Tibial nerve (tissue), 4 donors: ENCODE data around the gene UBE2D3. TPM values are rescaled to one million over a fixed set of nuclear protein-coding genes. Genes with fewer than 3 reads are reported as not detected.

Experiments used
- DNase-seq, 2 donors: peaks; one replicate each; pipeline ENCODE4 v3.0.0-alpha.2; 2019; ENCODE audit warnings: low spot score in 2 of 2
- H3K27ac ChIP-seq, 4 donors: fragments of 200-600 bp; sonication (generic) in 3 of 4; one replicate each; pipeline ENCODE4 v1.5.1; 2017 to 2019; ENCODE audit warnings: mild to moderate bottlenecking in 1 of 4
- H3K27me3 ChIP-seq, 2 donors: fragments of 200-600 bp; sonication (generic) in 1 of 2; one replicate each; pipeline versions ENCODE4 v1.5.1 to v1.6.0; 2017 to 2019
- H3K36me3 ChIP-seq, 3 donors: fragments of 200-600 bp; sonication (generic); one replicate each; pipeline ENCODE4 v1.5.1; 2018 to 2019
- H3K4me1 ChIP-seq, 4 donors: fragments of 200-600 bp; sonication (generic) in 3 of 4; one replicate each; pipeline ENCODE4 v1.5.1; 2017 to 2019
- H3K4me3 ChIP-seq, 4 donors: fragments of 200-600 bp; sonication (generic) in 3 of 4; one replicate each; pipeline ENCODE4 v1.5.1; 2017 to 2019; ENCODE audit warnings: mild to moderate bottlenecking in 1 of 4, moderate library complexity in 1 of 4
- H3K9me3 ChIP-seq, 4 donors: fragments of 200-600 bp; sonication (generic) in 3 of 4; one replicate each; pipeline ENCODE4 v1.5.1; 2017 to 2019
- CTCF ChIP-seq, 5 experiments: fragments of 200-600 bp in 3 of 5; fragments of 450-650 bp in 2 of 5; sonication (generic) in 3 of 5; IDR thresholded peaks; one replicate each; pipeline ENCODE4 v1.5.1; 2016 to 2019; ENCODE audit warnings: antibody characterized with exemption in 5 of 5, mild to moderate bottlenecking in 3 of 5, moderate library complexity in 2 of 5
- EP300 ChIP-seq, 2 donors: sonication (generic); formaldehyde crosslinking; IDR thresholded peaks; one replicate each; pipeline ENCODE4 v1.6.1; 2017; ENCODE audit warnings: antibody characterized with exemption in 2 of 2, mild to moderate bottlenecking in 1 of 2
- POLR2A ChIP-seq, 2 donors: fragments of 450-650 bp; IDR thresholded peaks; one replicate each; pipeline ENCODE4 v1.6.1; 2017; ENCODE audit warnings: antibody characterized with exemption in 2 of 2, mild to moderate bottlenecking in 2 of 2, moderate library complexity in 2 of 2
- WGBS, 2 donors: methylation state at CpG; one replicate each; pipeline ENCODE4 v1.1.5; 2018; 5-methylcytosine and 5-hydroxymethylcytosine counted together
- total RNA-seq, 4 donors: library from RNA; depleted of rRNA; stranded (reverse); fragments of >200 nt; gene quantifications; one replicate each; pipeline ENCODE4 v1.1.0, GENCODE V29; 2016

The UBE2D3 gene
- 100 to 1,000 TPM; 305 to 409 (median 347) TPM for total RNA-seq

DNA sequence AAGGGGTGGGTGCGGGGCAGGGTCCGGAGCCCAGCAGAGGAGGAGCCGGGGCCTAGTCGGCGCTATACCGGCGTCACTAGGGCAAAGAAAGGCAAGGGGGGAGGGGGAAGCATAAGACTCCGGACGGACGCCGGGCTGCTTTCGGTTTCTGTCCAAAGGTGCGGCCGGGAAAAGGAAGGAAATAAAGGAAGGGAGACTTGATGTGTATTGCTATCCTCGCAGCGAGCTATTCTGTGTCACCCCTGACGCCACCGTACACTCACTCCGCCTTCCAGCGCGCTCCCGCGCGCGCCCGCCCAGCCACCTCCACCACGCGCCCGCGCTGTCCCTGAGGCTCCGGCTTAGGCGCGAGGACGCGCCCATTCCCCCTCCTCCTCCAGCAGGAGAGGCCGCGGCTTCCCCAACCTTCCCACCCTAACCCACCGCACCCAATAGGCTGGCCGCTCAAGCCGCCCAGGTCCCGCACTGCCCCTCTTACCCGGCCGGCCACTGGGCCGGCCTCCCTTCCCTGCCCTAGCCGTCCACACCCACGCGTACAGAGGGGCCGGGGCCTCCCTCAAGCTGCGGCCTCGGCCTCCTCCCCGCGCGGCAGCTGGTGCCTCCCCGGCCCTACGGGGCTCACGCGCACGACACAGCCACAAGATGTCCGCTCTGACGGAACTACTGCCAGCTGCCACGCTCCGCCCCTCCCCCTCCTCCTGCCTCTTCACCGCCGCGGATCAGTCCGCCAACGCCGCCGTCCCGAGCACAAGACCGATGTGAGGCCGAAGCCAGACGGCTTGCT is at the start of gene UBE2D3:
TSS of gene UBE2D3 (minus strand) at position 662 of the 784 bp plus-strand sequence. CDS start 1,043 bp downstream, outside the sequence.
- H3K4me1 ChIP-seq: peaks cover 0 to 36% (median 16%) of the 10 kb centered on the region in 4 donors
- peak within 1 kb of the TSS; percentile 68 to 98 (median 79) for H3K4me3 ChIP-seq
- 1% methylated on average over 38 to 71 of the region's 73 CpGs for WGBS, 2 donors
- TF ChIP-seq CTCF (IDR thresholded peaks at IDR 0.05) (peak in 2 of 5 experiments; percentile 34 to 47), POLR2A (IDR thresholded peaks at IDR 0.05) (peak; percentile 62 to 84), EP300 (IDR thresholded peaks at IDR 0.05) (peak; percentile 15 to 90)
- DNase-seq: peak; percentile 92 to 93
- H3K36me3 ChIP-seq: no peaks in the 10 kb centered on the region
- peak within 1 kb of the TSS; percentile 99 to 100 (median 100) for H3K27ac ChIP-seq
- H3K9me3 ChIP-seq: no peaks in the 10 kb centered on the region
- no peaks in the 10 kb centered on the region for H3K27me3 ChIP-seq

GRCh38 chr4:102871772-102872171 is 44.4 kb upstream of the UBE2D3 start:
- TF ChIP-seq CTCF (IDR thresholded peaks at IDR 0.05): no peak
- TF ChIP-seq EP300 (IDR thresholded peaks at IDR 0.05): no peak
- no peak for DNase-seq
- no peaks in the 10 kb centered on the region for H3K9me3 ChIP-seq
- peaks cover 0 to 21% (median 0%) of the 10 kb centered on the region in 3 donors for H3K36me3 ChIP-seq
- H3K27me3 ChIP-seq: no peaks in the 10 kb centered on the region
- H3K4me3 ChIP-seq: no peak overlapping the region
- H3K4me1 ChIP-seq: peaks cover 0 to 30% (median 13%) of the 10 kb centered on the region in 4 donors
- no peak overlapping the region for H3K27ac ChIP-seq
- WGBS, 2 donors: 82 to 83% methylated on average over 2 of the region's 2 CpGs

- peak in 1 of 2 donors; percentile 15 for DNase-seq
- Histone ChIP-seq H3K9me3 (no peaks in the 10 kb centered on the region), H3K27ac (peak overlapping the region; percentile 96 to 99 (median 98)), H3K36me3 (peaks cover 0 to 4% (median 0%) of the 10 kb centered on the region in 3 donors), H3K4me1 (peaks cover 0 to 30% (median 13%) of the 10 kb centered on the region in 4 donors), H3K27me3 (no peaks in the 10 kb centered on the region), H3K4me3 (peak overlapping the region; percentile 49 to 79 (median 66))
- TF ChIP-seq EP300 (IDR thresholded peaks at IDR 0.05) (no peak), POLR2A (IDR thresholded peaks at IDR 0.05) (no peak), CTCF (IDR thresholded peaks at IDR 0.05) (no peak)
- WGBS, 2 donors: 12 to 17% methylated on average over 19 of the region's 19 CpGs
Observed at GRCh38 chr4:102869569-102870197, 42.3 kb upstream of the UBE2D3 start.

DNA sequence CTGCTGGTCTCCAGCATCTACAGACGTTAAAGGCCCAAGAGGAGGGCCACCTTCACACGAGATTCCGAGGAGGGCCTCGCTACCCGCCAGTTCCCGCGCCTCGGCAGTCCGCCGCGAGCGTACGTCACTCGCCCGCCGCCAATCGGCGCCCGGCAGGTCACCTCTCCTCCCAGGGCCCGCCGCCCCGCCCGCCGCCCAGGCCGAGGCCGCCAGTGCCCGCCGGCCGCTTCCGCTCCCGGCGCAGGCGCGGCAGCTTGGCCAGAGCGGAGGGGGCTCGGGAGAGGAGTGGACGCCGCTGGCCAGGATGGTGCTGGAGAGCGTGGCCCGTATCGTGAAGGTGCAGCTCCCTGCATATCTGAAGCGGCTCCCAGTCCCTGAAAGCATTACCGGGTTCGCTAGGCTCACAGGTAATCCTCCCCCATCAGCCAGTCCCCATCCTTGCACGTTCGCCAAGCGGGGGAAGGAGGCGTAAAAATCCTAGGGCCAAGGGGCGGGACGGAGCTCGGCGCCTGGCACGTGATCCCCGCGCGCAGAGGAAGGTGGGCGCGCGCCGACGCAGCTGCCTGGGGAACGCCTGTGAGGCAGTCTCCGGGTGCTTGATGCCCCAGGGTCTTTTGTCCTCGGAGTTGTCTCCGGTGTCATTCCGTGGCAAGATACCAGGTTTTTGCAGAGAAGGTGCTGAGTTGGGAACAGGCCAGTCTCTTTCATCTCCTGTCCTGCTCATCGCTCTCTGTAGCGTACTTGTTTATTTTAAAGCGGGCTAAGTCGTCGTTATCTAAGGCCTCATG is 41.6 kb upstream of the UBE2D3 start, which contains the start of gene CISD2:
TSS of gene CISD2 (plus strand) at position 212 of the 788 bp plus-strand sequence. CDS start at position 305, 93 bp downstream.
- H3K4me3 ChIP-seq: peak within 1 kb of the TSS; percentile 66 to 79 (median 68)
- no peaks in the 10 kb centered on the region for H3K9me3 ChIP-seq
- peak; percentile 81 to 83 for DNase-seq
- TF ChIP-seq POLR2A (IDR thresholded peaks at IDR 0.05) (peak; percentile 82 to 88), EP300 (IDR thresholded peaks at IDR 0.05) (peak; percentile 70 to 96), CTCF (IDR thresholded peaks at IDR 0.05) (peak in 2 of 5 experiments; percentile 42 to 54)
- H3K27me3 ChIP-seq: no peaks in the 10 kb centered on the region
- no peaks in the 10 kb centered on the region for H3K36me3 ChIP-seq
- 0% methylated on average over 35 to 49 of the region's 71 CpGs for WGBS, 2 donors
- H3K27ac ChIP-seq: peak within 1 kb of the TSS; percentile 96 to 99 (median 98)
- H3K4me1 ChIP-seq: peaks cover 0 to 30% (median 13%) of the 10 kb centered on the region in 4 donors
